Trophoblast cell (in vitro differentiated cells and primary cell): ENCODE results near the gene FUT7.
A peak's percentile ranks its signal among the peaks of the same experiment; 100 is the strongest.

Experiments used
- DNase-seq, 2 donors: peaks; one replicate each; pipeline ENCODE4 v3.0.0-alpha.2; 2016
- H2AFZ ChIP-seq: 2 replicates; pipeline ENCODE4 v1.6.1; 2013; ENCODE audit warnings: low read length, moderate library complexity, mild to moderate bottlenecking; ENCODE audit not compliant: insufficient read depth, poor library complexity
- H2AK5ac ChIP-seq: 2 replicates; pipeline ENCODE4 v1.6.1; 2013; ENCODE audit warnings: mild to moderate bottlenecking, low read length
- H2BK120ac ChIP-seq: 2 replicates; pipeline ENCODE4 v1.6.1; 2013; ENCODE audit warnings: low read length, mild to moderate bottlenecking, moderate library complexity; ENCODE audit not compliant: insufficient read depth, poor library complexity
- H2BK12ac ChIP-seq: 2 replicates; pipeline ENCODE4 v1.6.1; 2013; ENCODE audit warnings: mild to moderate bottlenecking, low read length, moderate library complexity
- H2BK5ac ChIP-seq: 2 replicates; pipeline ENCODE4 v1.6.1; 2013; ENCODE audit warnings: low read length, low read depth, moderate library complexity, mild to moderate bottlenecking; ENCODE audit not compliant: poor library complexity
- H3K14ac ChIP-seq: 2 replicates; pipeline ENCODE4 v1.6.1; 2013; ENCODE audit warnings: mild to moderate bottlenecking, low read length
- H3K18ac ChIP-seq: 2 replicates; pipeline ENCODE4 v1.6.1; 2013; ENCODE audit warnings: mild to moderate bottlenecking, low read length
- H3K23ac ChIP-seq: 2 replicates; pipeline ENCODE4 v1.6.1; 2013; ENCODE audit warnings: low read length
- H3K27ac ChIP-seq: 2 replicates; pipeline ENCODE4 v1.5.1; 2013; ENCODE audit warnings: low read depth, mild to moderate bottlenecking, inconsistent platforms, low read length, moderate library complexity
- H3K27me3 ChIP-seq: 2 replicates; pipeline ENCODE4 v1.6.1; 2013; ENCODE audit warnings: inconsistent platforms, mild to moderate bottlenecking, low read length, moderate library complexity; ENCODE audit not compliant: insufficient read depth
- H3K36me3 ChIP-seq, 2 experiments: 1 replicate in 1 of 2; 2 replicates in 1 of 2; pipeline ENCODE4 v1.6.1; 2013; ENCODE audit warnings: low read length in 2 of 2, mild to moderate bottlenecking in 2 of 2, moderate library complexity in 1 of 2; ENCODE audit not compliant: insufficient read depth in 2 of 2, control insufficient read depth in 1 of 2
- H3K4ac ChIP-seq: 2 replicates; pipeline ENCODE4 v1.6.1; 2013; ENCODE audit warnings: low read depth, mild to moderate bottlenecking, low read length, moderate library complexity
- H3K4me1 ChIP-seq, 2 experiments: 1 replicate in 1 of 2; 2 replicates in 1 of 2; pipeline ENCODE4 v1.6.1; 2013; ENCODE audit warnings: low read length in 2 of 2, mild to moderate bottlenecking in 2 of 2, moderate library complexity in 1 of 2; ENCODE audit not compliant: insufficient read depth in 2 of 2, control insufficient read depth in 1 of 2
- H3K4me2 ChIP-seq: 2 replicates; pipeline ENCODE4 v1.6.1; 2013; ENCODE audit warnings: inconsistent platforms, mild to moderate bottlenecking, low read length, moderate library complexity
- H3K4me3 ChIP-seq: 2 replicates; pipeline ENCODE4 v1.5.1; 2013; ENCODE audit warnings: mild to moderate bottlenecking, low read depth, low read length, inconsistent platforms
- H3K79me1 ChIP-seq: one replicate; pipeline ENCODE4 v1.6.1; 2013; ENCODE audit warnings: low read length
- H3K79me2 ChIP-seq: 2 replicates; pipeline ENCODE4 v1.6.1; 2013; ENCODE audit warnings: low read length, mild to moderate bottlenecking; ENCODE audit not compliant: control insufficient read depth, insufficient read depth, poor library complexity
- H3K9ac ChIP-seq: 2 replicates; pipeline ENCODE4 v1.6.1; 2013; ENCODE audit warnings: mild to moderate bottlenecking, low read length
- H3K9me3 ChIP-seq: 2 replicates; pipeline ENCODE4 v1.6.1; 2013; ENCODE audit warnings: low read depth, mild to moderate bottlenecking, control low read depth, inconsistent platforms, low read length; ENCODE audit not compliant: insufficient read depth
- H4K12ac ChIP-seq: 2 replicates; pipeline ENCODE4 v1.6.1; 2013; ENCODE audit warnings: low read depth, mild to moderate bottlenecking, low read length, moderate library complexity
- H4K8ac ChIP-seq: 2 replicates; pipeline ENCODE4 v1.6.1; 2013; ENCODE audit warnings: low read depth, mild to moderate bottlenecking, low read length, moderate library complexity
- H4K91ac ChIP-seq: one replicate; pipeline ENCODE4 v1.6.1; 2013; ENCODE audit warnings: low read depth, mild to moderate bottlenecking, low read length, moderate library complexity
- WGBS: extraction: QIAGEN DNeasy Blood & Tissue Kit; methylation state at CpG from one replicate; pipeline ENCODE4 v1.1.7; 2013; ENCODE audit warnings: missing lambda C conversion rate; ENCODE audit not compliant: insufficient read length, insufficient coverage; ENCODE audit errors: extremely low coverage; 5-methylcytosine and 5-hydroxymethylcytosine counted together

FUT7 gene

GRCh38 chr9:137000177-137000930 lies 31.5 kb downstream of the FUT7 start:
- H4K91ac ChIP-seq = peak overlapping the region; percentile 64
- peaks cover 32% of the 10 kb centered on the region for H3K79me1 ChIP-seq
- no peak overlapping the region for H2AK5ac ChIP-seq
- H2BK12ac ChIP-seq = no peak overlapping the region
- peak overlapping the region; percentile 67 for H2BK120ac ChIP-seq
- no peak overlapping the region for H3K18ac ChIP-seq
- H4K8ac ChIP-seq = no peak overlapping the region
- no peak overlapping the region for H4K12ac ChIP-seq
- H3K27me3 ChIP-seq = no peaks in the 10 kb centered on the region
- no peak overlapping the region for H2AFZ ChIP-seq
- H3K9ac ChIP-seq = no peak overlapping the region
- peaks cover 29 to 37% of the 10 kb centered on the region in 2 experiments for H3K4me1 ChIP-seq
- H3K79me2 ChIP-seq = peaks cover 7% of the 10 kb centered on the region
- H2BK5ac ChIP-seq = peak overlapping the region; percentile 69
- no peak overlapping the region for H3K14ac ChIP-seq
- no peak overlapping the region for H3K23ac ChIP-seq
- peak overlapping the region; percentile 64 for H3K27ac ChIP-seq
- H3K4me2 ChIP-seq = peak overlapping the region; percentile 13
- DNase-seq = peak; percentile 54 to 90
- no peak overlapping the region for H3K4me3 ChIP-seq
- H3K4ac ChIP-seq = no peak overlapping the region
- no CpG with 5 or more reads among the region's 10 CpGs for WGBS
- H3K9me3 ChIP-seq = no peaks in the 10 kb centered on the region
- peaks cover 0 to 2% of the 10 kb centered on the region in 2 experiments for H3K36me3 ChIP-seq

- Histone ChIP-seq H3K27me3 (no peaks in the 10 kb centered on the region), H3K9ac (no peak overlapping the region)
- no CpG with 5 or more reads among the region's 18 CpGs for WGBS
Measured at GRCh38 chr9:136997830-136998234, 34.1 kb downstream of the FUT7 start.

GRCh38 chr9:136997371-136997770 lies 34.5 kb downstream of the FUT7 start:
- Histone ChIP-seq H2BK12ac (peak overlapping the region; percentile 85), H3K4me2 (peak overlapping the region; percentile 57), H3K9ac (no peak overlapping the region), H4K91ac (peak overlapping the region; percentile 89), H3K79me2 (peaks cover 14% of the 10 kb centered on the region), H3K27me3 (no peaks in the 10 kb centered on the region), H3K27ac (peak overlapping the region; percentile 48), H3K79me1 (peaks cover 42% of the 10 kb centered on the region), H4K12ac (peak overlapping the region; percentile 68), H2BK120ac (peak overlapping the region; percentile 80), H2AK5ac (peak overlapping the region; percentile 96), H3K18ac (peak overlapping the region; percentile 86), H3K23ac (no peak overlapping the region), H3K36me3 (peaks cover 15 to 21% of the 10 kb centered on the region in 2 experiments), H3K9me3 (no peaks in the 10 kb centered on the region), H3K4me1 (peaks cover 44 to 60% of the 10 kb centered on the region in 2 experiments), H3K4me3 (no peak overlapping the region), H3K14ac (peak overlapping the region; percentile 85), H3K4ac (peak overlapping the region; percentile 29), H2BK5ac (peak overlapping the region; percentile 79), H4K8ac (peak overlapping the region; percentile 32), H2AFZ (peak overlapping the region; percentile 11)
- WGBS = no CpG with 5 or more reads among the region's 10 CpGs
- DNase-seq = no peak

More at GRCh38 chr9:136997830-136998234, 34.1 kb downstream of the FUT7 start:
- Histone ChIP-seq H3K27ac (peak overlapping the region; percentile 9), H3K4me2 (no peak overlapping the region), H3K18ac (peak overlapping the region; percentile 86), H3K4me3 (no peak overlapping the region), H2AK5ac (peak overlapping the region; percentile 96), H3K36me3 (peaks cover 15 to 21% of the 10 kb centered on the region in 2 experiments), H3K79me2 (peaks cover 11% of the 10 kb centered on the region), H3K79me1 (peaks cover 37% of the 10 kb centered on the region), H2BK12ac (peak overlapping the region; percentile 85), H4K8ac (peak overlapping the region; percentile 32), H3K9me3 (no peaks in the 10 kb centered on the region), H4K91ac (peak overlapping the region; percentile 89), H3K4ac (peak overlapping the region; percentile 17), H4K12ac (no peak overlapping the region), H3K4me1 (peaks cover 44 to 58% of the 10 kb centered on the region in 2 experiments), H3K23ac (no peak overlapping the region), H2BK120ac (peak overlapping the region; percentile 92), H3K14ac (peak overlapping the region; percentile 85), H2BK5ac (peak overlapping the region; percentile 79), H2AFZ (no peak overlapping the region)
- no peak for DNase-seq

GRCh38 chr9:136996361-136997292 lies 35.3 kb downstream of the FUT7 start, which contains the start of gene CLIC3:
Gene CLIC3, minus strand, starts transcription at chr9:136996568. Its CDS starts 25 bp downstream, at chr9:136996543.
- Histone ChIP-seq H3K79me1 (peaks cover 46% of the 10 kb centered on the region), H3K18ac (peak within 1 kb of the TSS; percentile 86)
- WGBS = no CpG with 5 or more reads among the region's 35 CpGs

More at GRCh38 chr9:136996361-136997292, 35.3 kb downstream of the FUT7 start, which contains the start of gene CLIC3:
- Histone ChIP-seq H2BK12ac (peak within 1 kb of the TSS; percentile 85), H2AK5ac (peak within 1 kb of the TSS; percentile 96), H4K8ac (peak within 1 kb of the TSS; percentile 84), H4K12ac (peak within 1 kb of the TSS; percentile 80), H3K79me2 (peaks cover 15% of the 10 kb centered on the region), H3K14ac (peak within 1 kb of the TSS; percentile 86), H3K4me1 (peaks cover 44 to 60% of the 10 kb centered on the region in 2 experiments), H4K91ac (peak within 1 kb of the TSS; percentile 89), H3K27ac (peak within 1 kb of the TSS; percentile 63), H2BK120ac (peak within 1 kb of the TSS; percentile 80), H3K9me3 (no peaks in the 10 kb centered on the region), H3K4me3 (peak within 1 kb of the TSS; percentile 17), H3K23ac (no peak within 1 kb of the TSS), H3K4ac (peak within 1 kb of the TSS; percentile 61), H3K4me2 (peak within 1 kb of the TSS; percentile 57), H2BK5ac (peak within 1 kb of the TSS; percentile 83), H3K27me3 (no peaks in the 10 kb centered on the region), H3K36me3 (peaks cover 15 to 21% of the 10 kb centered on the region in 2 experiments), H2AFZ (peak within 1 kb of the TSS; percentile 56), H3K9ac (peak within 1 kb of the TSS; percentile 19)
- DNase-seq = peak; percentile 87 to 92
